Ascending aorta (tissue), 2 donors: Measurements from ENCODE around the gene ITPRIPL2. TPM values are rescaled to one million over a fixed set of nuclear protein-coding genes. Genes with fewer than 3 reads are reported as not detected.

Experiments used
- DNase-seq, 2 donors: peaks; one replicate each; pipeline ENCODE4 v3.0.0-alpha.2; 2019; ENCODE audit warnings: low spot score in 2 of 2
- H3K27ac ChIP-seq, 2 donors: fragments of 200-600 bp; sonication (generic); one replicate each; pipeline ENCODE4 v1.5.1; 2016 to 2017; ENCODE audit warnings: mild to moderate bottlenecking in 1 of 2
- H3K27me3 ChIP-seq: fragments of 200-600 bp; sonication (generic); one replicate; pipeline ENCODE4 v1.5.1; 2017
- H3K36me3 ChIP-seq, 2 donors: fragments of 200-600 bp; sonication (generic); one replicate each; pipeline ENCODE4 v1.5.1; 2016
- H3K4me1 ChIP-seq, 2 donors: fragments of 200-600 bp; sonication (generic); one replicate each; pipeline ENCODE4 v1.5.1; 2016 to 2017; ENCODE audit warnings: mild to moderate bottlenecking in 1 of 2
- H3K4me3 ChIP-seq, 2 donors: fragments of 200-600 bp; sonication (generic); one replicate each; pipeline ENCODE4 v1.5.1; 2016 to 2017; ENCODE audit warnings: mild to moderate bottlenecking in 1 of 2
- H3K9me3 ChIP-seq, 2 donors: fragments of 200-600 bp; sonication (generic); one replicate each; pipeline ENCODE4 v1.5.1; 2016
- CTCF ChIP-seq, 3 experiments: fragments of 200-600 bp in 2 of 3; fragments of 450-650 bp in 1 of 3; sonication (generic) in 2 of 3; IDR thresholded peaks; one replicate each; pipeline ENCODE4 v1.5.1; 2016 to 2019; ENCODE audit warnings: antibody characterized with exemption in 3 of 3, mild to moderate bottlenecking in 1 of 3, moderate library complexity in 1 of 3
- intact Hi-C: fragments of 100-400 bp; cut with DNase I; formaldehyde crosslinking; loops from one replicate; pipeline ENCODE4 v1.15.1; 2023
- total RNA-seq: library from RNA; depleted of rRNA; stranded (reverse); fragments of >200 nt; gene quantifications from one replicate; pipeline ENCODE4 v1.1.0, GENCODE V29; 2016

ITPRIPL2 gene
- total RNA-seq, 1 donor from 2014 or later, result 94.5 TPM

- intact Hi-C loops, result loop anchor here (5.0 kb wide), 1 partner anchor 315 kb away; the partner anchor contains the start of gene ARL6IP1
- H3K4me3 ChIP-seq, result peak overlapping the region; percentile 14 to 23
- peak overlapping the region; percentile 71 to 80 for H3K27ac ChIP-seq
- H3K36me3 ChIP-seq, result peaks cover 17 to 42% of the 10 kb centered on the region in 2 donors
- TF ChIP-seq CTCF (IDR thresholded peaks at IDR 0.05), result no peak
- H3K9me3 ChIP-seq, result no peaks in the 10 kb centered on the region
- H3K4me1 ChIP-seq, result peaks cover 12 to 49% of the 10 kb centered on the region in 2 donors
- DNase-seq, result no peak
- H3K27me3 ChIP-seq, result no peaks in the 10 kb centered on the region
Measured at GRCh38 chr16:19116711-19117449, 3.1 kb downstream of the ITPRIPL2 start.

DNA sequence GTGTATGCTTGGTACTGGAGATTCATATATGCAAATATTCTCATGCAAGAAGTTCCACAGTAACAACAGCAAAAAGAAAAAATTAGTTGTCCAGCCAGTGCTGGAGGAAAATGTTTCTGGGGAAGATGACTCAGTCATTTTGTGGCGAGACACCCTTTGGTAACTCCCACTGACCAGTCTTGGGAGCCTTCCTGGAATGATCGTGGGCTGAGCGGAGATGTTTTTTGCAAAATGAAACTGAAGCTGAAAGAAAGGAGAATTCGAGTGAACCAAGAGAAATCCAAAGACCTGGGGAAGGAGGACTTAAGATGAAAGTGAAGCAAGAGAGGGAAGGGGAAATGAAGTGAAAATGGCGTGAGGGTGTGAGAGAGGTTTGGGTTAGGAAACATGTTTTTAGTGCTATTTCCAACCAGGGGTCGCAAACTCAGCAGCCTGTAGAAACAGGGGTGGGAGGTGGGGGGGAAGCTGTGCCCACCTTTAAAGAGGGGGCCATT is 5.2 kb downstream of the ITPRIPL2 start:
- Histone ChIP-seq H3K27ac (peak overlapping the region; percentile 71 to 80), H3K27me3 (no peaks in the 10 kb centered on the region), H3K4me3 (peak overlapping the region; percentile 23 to 55), H3K9me3 (no peaks in the 10 kb centered on the region), H3K4me1 (peaks cover 12 to 49% of the 10 kb centered on the region in 2 donors), H3K36me3 (peaks cover 17 to 43% of the 10 kb centered on the region in 2 donors)
- peak in 1 of 2 donors; percentile 82 for DNase-seq
- no peak for TF ChIP-seq CTCF (IDR thresholded peaks at IDR 0.05)
- intact Hi-C loops, result loop anchor here (2.0 to 5.0 kb wide), 2 partner anchors 317 to 404 kb away; partner anchors contain the start of genes ARL6IP1, CCP110 and GDE1

- Histone ChIP-seq H3K4me1 (peaks cover 12 to 49% of the 10 kb centered on the region in 2 donors), H3K27ac (peak overlapping the region; percentile 71 to 80), H3K4me3 (peak overlapping the region; percentile 23 to 55), H3K9me3 (no peaks in the 10 kb centered on the region), H3K36me3 (peaks cover 17 to 43% of the 10 kb centered on the region in 2 donors), H3K27me3 (no peaks in the 10 kb centered on the region)
- intact Hi-C loops, result loop anchor here (2.0 to 5.0 kb wide), 2 partner anchors 317 to 403 kb away; partner anchors contain the start of genes ARL6IP1, CCP110 and GDE1
- no peak for TF ChIP-seq CTCF (IDR thresholded peaks at IDR 0.05)
- no peak for DNase-seq
Measured at GRCh38 chr16:19119564-19119963, 5.8 kb downstream of the ITPRIPL2 start.

- no peak for TF ChIP-seq CTCF (IDR thresholded peaks at IDR 0.05)
- Histone ChIP-seq H3K9me3 (no peaks in the 10 kb centered on the region), H3K27me3 (no peaks in the 10 kb centered on the region), H3K4me1 (peaks cover 0 to 11% of the 10 kb centered on the region in 2 donors), H3K36me3 (peaks cover 8 to 20% of the 10 kb centered on the region in 2 donors), H3K27ac (no peak overlapping the region), H3K4me3 (no peak overlapping the region)
- intact Hi-C loops, result no loop called here
- DNase-seq, result no peak
Measured at GRCh38 chr16:19123535-19124178, 9.9 kb downstream of the ITPRIPL2 start.

DNA sequence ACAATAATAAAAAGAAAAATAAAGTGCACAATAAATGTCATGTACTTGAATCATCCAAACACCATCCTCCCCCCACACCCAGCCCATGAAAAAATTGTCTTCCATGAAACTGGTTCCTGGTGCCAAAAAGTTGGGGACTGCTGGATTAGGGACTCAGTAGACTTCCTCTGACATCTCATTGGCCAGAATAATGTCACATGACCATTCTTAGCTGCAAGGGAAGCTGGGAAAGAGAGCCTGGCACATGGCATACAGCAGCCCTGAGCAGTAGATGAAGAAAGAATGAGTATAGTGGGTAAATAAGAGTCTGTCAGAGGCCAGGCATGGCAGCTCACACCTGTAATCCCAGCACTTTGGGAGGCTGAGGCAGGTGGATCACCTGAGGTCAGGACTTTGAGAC is 12.5 kb downstream of the ITPRIPL2 start:
- Histone ChIP-seq H3K27ac (no peak overlapping the region), H3K9me3 (no peaks in the 10 kb centered on the region), H3K4me1 (no peaks in the 10 kb centered on the region), H3K4me3 (no peak overlapping the region), H3K27me3 (no peaks in the 10 kb centered on the region), H3K36me3 (peaks cover 5 to 6% of the 10 kb centered on the region in 2 donors)
- DNase-seq, result no peak
- intact Hi-C loops, result no loop called here
- no peak for TF ChIP-seq CTCF (IDR thresholded peaks at IDR 0.05)
